Measurements from ENCODE around the gene PLBD1. TPM values are rescaled to one million over a fixed set of nuclear protein-coding genes. Genes with fewer than 3 reads are reported as not detected.

Gene PLBD1
- total and polyA plus RNA-seq, 8 donors, result 3.2 to 35.4 (median 11.3) TPM

- Histone ChIP-seq H3K27ac (no peak overlapping the region), H3K36me3 (no peaks in the 10 kb centered on the region), H3K9me3 (no peaks in the 10 kb centered on the region), H3K27me3 (no peaks in the 10 kb centered on the region), H3K4me3 (no peak overlapping the region), H3K4me1 (no peaks in the 10 kb centered on the region)
- FAIRE-seq (no peak), DNase-seq (no peak), ATAC-seq (no peak)
- no peak for TF ChIP-seq CTCF (IDR thresholded peaks at IDR 0.05)
- WGBS, 2 donors, result 79 to 80% methylated on average over 7 of the region's 7 CpGs
- intact Hi-C loops (cut with DNase I), result no loop called here
Measured at GRCh38 chr12:14545144-14546124, 22.2 kb downstream of the PLBD1 start.

GRCh38 chr12:14540801-14541462 lies 26.8 kb downstream of the PLBD1 start:
- H3K36me3 ChIP-seq, result no peaks in the 10 kb centered on the region
- intact Hi-C loops (cut with DNase I), result no loop called here
- FAIRE-seq (no peak), ATAC-seq (no peak), DNase-seq (no peak)
- no peaks in the 10 kb centered on the region for H3K9me3 ChIP-seq
- 59 to 61% methylated on average over 4 of the region's 4 CpGs for WGBS, 2 donors
- H3K27ac ChIP-seq, result no peak overlapping the region
- no peak overlapping the region for H3K4me3 ChIP-seq
- no peaks in the 10 kb centered on the region for H3K4me1 ChIP-seq
- no peaks in the 10 kb centered on the region for H3K27me3 ChIP-seq
- no peak for TF ChIP-seq CTCF (IDR thresholded peaks at IDR 0.05)

- FAIRE-seq, result no peak
- Histone ChIP-seq H3K9me3 (no peaks in the 10 kb centered on the region), H3K27ac (no peak overlapping the region), H3K36me3 (no peaks in the 10 kb centered on the region), H3K4me1 (no peaks in the 10 kb centered on the region), H3K27me3 (no peaks in the 10 kb centered on the region), H3K4me3 (no peak overlapping the region)
- ATAC-seq, result no peak
- DNase-seq, result no peak
- TF ChIP-seq CTCF (IDR thresholded peaks at IDR 0.05), result no peak
- intact Hi-C loops (cut with DNase I), result no loop called here
- 89 to 96% methylated on average over 5 of the region's 5 CpGs for WGBS, 2 donors
Measured at GRCh38 chr12:14537088-14537487, 30.6 kb downstream of the PLBD1 start.

GRCh38 chr12:14532152-14532551 lies 35.5 kb downstream of the PLBD1 start:
- DNase-seq (no peak), ATAC-seq (no peak), FAIRE-seq (no peak)
- no peak overlapping the region for H3K27ac ChIP-seq
- H3K36me3 ChIP-seq, result no peaks in the 10 kb centered on the region
- TF ChIP-seq CTCF (IDR thresholded peaks at IDR 0.05), result no peak
- WGBS, 2 donors, result 89 to 93% methylated on average over 10 of the region's 10 CpGs
- intact Hi-C loops (cut with DNase I), result no loop called here
- no peak overlapping the region for H3K4me3 ChIP-seq
- no peaks in the 10 kb centered on the region for H3K4me1 ChIP-seq
- no peaks in the 10 kb centered on the region for H3K9me3 ChIP-seq
- H3K27me3 ChIP-seq, result no peaks in the 10 kb centered on the region

Measured in pancreas (tissue), 10 donors.